Glomerular visceral epithelial cell (primary cell): Measurements from ENCODE around the gene CPED1.
"Not testable (repeated sequence)": the region's sequence is repeated elsewhere in the genome, so short reads cannot be mapped to it uniquely, and the experiment has no call there.

Experiments
- DNase-seq: peaks from one replicate; pipeline ENCODE4 v3.0.0-alpha.2; 2016; ENCODE audit errors: extremely low spot score

Gene CPED1

GRCh38 chr7:121181357-121181756, 192.8 kb downstream of the CPED1 start:
- DNase-seq, result no peak

GRCh38 chr7:121182281-121182680, 193.8 kb downstream of the CPED1 start:
- no peak for DNase-seq

- no peak for DNase-seq
These were observed 194.4 kb downstream of the CPED1 start for GRCh38 chr7:121182902-121183301.

- DNase-seq, result not testable (repeated sequence)
These were observed 195.4 kb downstream of the CPED1 start for GRCh38 chr7:121183883-121184282.

GRCh38 chr7:121186746-121187145, 198.2 kb downstream of the CPED1 start:
- DNase-seq, result no peak

- no peak for DNase-seq
These were observed 198.7 kb downstream of the CPED1 start for GRCh38 chr7:121187222-121187621.

- DNase-seq, result no peak
These were observed 199.2 kb downstream of the CPED1 start for GRCh38 chr7:121187676-121188075.

- DNase-seq, result no peak
These were observed 204.3 kb downstream of the CPED1 start for GRCh38 chr7:121192834-121193233.

- DNase-seq, result no peak
These were observed 206.5 kb downstream of the CPED1 start for GRCh38 chr7:121195010-121195409.

- DNase-seq, result no peak
These were observed 207.4 kb downstream of the CPED1 start for GRCh38 chr7:121195874-121196273.

- no peak for DNase-seq
These were observed 207.8 kb downstream of the CPED1 start for GRCh38 chr7:121196286-121196685.

GRCh38 chr7:121197455-121197854, 208.9 kb downstream of the CPED1 start:
- DNase-seq, result no peak

GRCh38 chr7:121198502-121198901, 210.0 kb downstream of the CPED1 start:
- no peak for DNase-seq

GRCh38 chr7:121202125-121202524, 213.6 kb downstream of the CPED1 start:
- no peak for DNase-seq

GRCh38 chr7:121202834-121203233, 214.3 kb downstream of the CPED1 start:
- no peak for DNase-seq

- no peak for DNase-seq
These were observed 216.0 kb downstream of the CPED1 start for GRCh38 chr7:121204537-121204936.

GRCh38 chr7:121205777-121206176, 217.3 kb downstream of the CPED1 start:
- no peak for DNase-seq

- no peak for DNase-seq
These were observed 222.7 kb downstream of the CPED1 start for GRCh38 chr7:121211253-121211652.

- no peak for DNase-seq
These were observed 223.5 kb downstream of the CPED1 start for GRCh38 chr7:121212036-121212435.

- no peak for DNase-seq
These were observed 226.1 kb downstream of the CPED1 start for GRCh38 chr7:121214657-121215056.

- peak; percentile 1 for DNase-seq
These were observed 230.5 kb downstream of the CPED1 start for GRCh38 chr7:121219026-121219425.

GRCh38 chr7:121221108-121221507, 232.6 kb downstream of the CPED1 start:
- DNase-seq, result not testable (repeated sequence)

- DNase-seq, result no peak
These were observed 240.3 kb downstream of the CPED1 start for GRCh38 chr7:121228779-121229178.

- DNase-seq, result no peak
These were observed 246.7 kb downstream of the CPED1 start for GRCh38 chr7:121235201-121235600.

- no peak for DNase-seq
These were observed 249.1 kb downstream of the CPED1 start for GRCh38 chr7:121237601-121238000.
